ENCODE results near the gene GOLGA6L7. TPM values are rescaled to one million over a fixed set of nuclear protein-coding genes. Genes with fewer than 3 reads are reported as not detected.
"Not testable (repeated sequence)": the region's sequence is repeated elsewhere in the genome, so short reads cannot be mapped to it uniquely, and the experiment has no call there.

GOLGA6L7 gene
- total RNA-seq, 5 donors from 2014 or later (not counting 1 experiment from before 2014, with no cell fraction given), result not detected

- H3K36me3 ChIP-seq (ENCODE audit: control insufficient read depth in 2 of 2, extremely low read depth in 1 of 2, insufficient read depth in 1 of 2, low read length in 1 of 2); ATAC-seq (replicated peaks in 1 of 4): not testable (repeated sequence)
Measured at GRCh38 chr15:28840285-28840684, 8.2 kb downstream of the GOLGA6L7 start.

GRCh38 chr15:28834957-28835585 is 13.4 kb downstream of the GOLGA6L7 start:
- H3K4me3 ChIP-seq (ENCODE audit: control insufficient read depth in 1 of 2, extremely low read depth in 1 of 2, low read length in 1 of 2); H3K36me3 Mint-ChIP-seq; H3K4me3 Mint-ChIP-seq; H3K27ac ChIP-seq (ENCODE audit: low read length); H3K27me3 Mint-ChIP-seq; H3K9me3 ChIP-seq; CTCF ChIA-PET; H3K36me3 ChIP-seq (ENCODE audit: control insufficient read depth in 2 of 2, extremely low read depth in 1 of 2, insufficient read depth in 1 of 2, low read length in 1 of 2); H3K4me1 ChIP-seq (ENCODE audit: control insufficient read depth in 1 of 2, extremely low read depth in 1 of 2, insufficient read depth in 2 of 2, low read length in 2 of 2); POLR2A ChIA-PET; H3K27ac Mint-ChIP-seq; DNase-seq; H3K9me3 Mint-ChIP-seq; H3K27me3 ChIP-seq (replicated peaks in 1 of 2; ENCODE audit: control insufficient read depth in 2 of 2, extremely low read depth in 1 of 2, insufficient read depth in 2 of 2, low read length in 1 of 2); ATAC-seq (replicated peaks in 1 of 4): not testable (repeated sequence)
- H3K4me1 Mint-ChIP-seq, result peaks cover 11 to 15% (median 14%) of the 10 kb centered on the region in 3 donors
- 86% methylated on average over 4 of the region's 10 CpGs for WGBS (ENCODE audit: insufficient coverage)

More at GRCh38 chr15:28840285-28840684, 8.2 kb downstream of the GOLGA6L7 start:
- POLR2A ChIA-PET; H3K4me1 Mint-ChIP-seq; H3K9me3 Mint-ChIP-seq; H3K4me3 ChIP-seq (ENCODE audit: control insufficient read depth in 1 of 2, extremely low read depth in 1 of 2, low read length in 1 of 2); H3K27me3 Mint-ChIP-seq; H3K36me3 Mint-ChIP-seq; DNase-seq; H3K9me3 ChIP-seq; H3K27me3 ChIP-seq (replicated peaks in 1 of 2; ENCODE audit: control insufficient read depth in 2 of 2, extremely low read depth in 1 of 2, insufficient read depth in 2 of 2, low read length in 1 of 2); H3K27ac Mint-ChIP-seq; CTCF ChIA-PET; H3K4me1 ChIP-seq (ENCODE audit: control insufficient read depth in 1 of 2, extremely low read depth in 1 of 2, insufficient read depth in 2 of 2, low read length in 2 of 2); H3K4me3 Mint-ChIP-seq; H3K27ac ChIP-seq (ENCODE audit: low read length): not testable (repeated sequence)
- no CpG with 5 or more reads among the region's 9 CpGs for WGBS (ENCODE audit: insufficient coverage)

DNA sequence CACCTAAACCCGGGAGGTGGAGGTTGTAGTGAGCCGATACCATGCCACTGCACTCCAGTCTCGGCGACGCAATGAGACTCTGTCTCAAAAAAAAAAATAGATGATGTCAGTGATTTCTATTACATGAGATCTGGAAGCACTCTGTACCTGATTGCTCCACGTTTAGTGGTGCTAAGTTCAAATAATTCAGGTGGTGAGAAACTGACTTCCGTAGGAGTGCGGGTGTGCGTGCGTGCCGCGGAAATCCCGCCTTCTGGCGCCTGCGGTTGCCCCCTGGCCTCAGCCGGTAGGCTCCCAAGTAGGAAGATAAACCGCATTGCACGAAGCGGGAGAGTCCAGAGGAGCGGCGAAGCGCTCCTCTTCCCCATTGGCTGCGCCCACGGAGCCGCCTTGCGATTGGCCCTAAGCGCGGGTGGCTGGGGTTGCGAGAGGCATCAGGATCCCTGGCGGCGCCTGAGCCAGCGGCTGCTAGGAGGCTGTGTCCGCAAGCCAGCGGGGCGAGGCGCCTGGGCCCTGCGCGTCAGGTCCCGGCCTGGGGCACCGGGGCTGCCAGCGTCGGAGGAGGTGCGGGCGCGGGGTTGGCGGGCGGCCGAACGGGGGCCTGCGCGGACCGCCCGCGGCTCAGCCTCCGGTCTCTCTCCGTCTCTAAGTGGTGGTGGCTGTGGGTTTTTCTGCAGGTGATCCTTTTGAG is 16.4 kb downstream of the GOLGA6L7 start:
- H3K4me3 Mint-ChIP-seq, result peak overlapping the region; percentile 87 to 90 (median 88)
- H3K27ac Mint-ChIP-seq, result peak overlapping the region; percentile 76 to 84
- not testable (repeated sequence) for H3K9me3 ChIP-seq

DNA sequence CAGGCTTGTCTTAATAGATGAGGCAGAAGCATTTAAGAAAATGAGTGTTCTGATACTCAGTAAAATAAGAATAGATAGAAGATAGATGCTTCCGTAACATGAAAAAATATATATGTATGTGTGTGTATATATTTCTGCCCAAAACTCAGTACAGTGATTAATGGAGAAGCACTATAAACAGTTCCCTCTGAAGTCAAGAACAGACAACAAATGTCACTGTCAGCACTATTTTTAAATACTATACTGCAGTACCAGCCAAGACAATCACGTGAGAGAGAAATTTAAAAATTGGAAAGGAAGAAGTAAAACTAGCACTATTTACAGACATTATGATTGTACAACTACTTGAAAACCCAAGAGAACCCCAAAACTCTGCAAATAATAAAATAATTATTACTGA is 27.0 kb downstream of the GOLGA6L7 start:
- no CpG with 5 or more reads among the region's 2 CpGs for WGBS (ENCODE audit: insufficient coverage)
- H3K27me3 ChIP-seq (replicated peaks in 1 of 2; ENCODE audit: control insufficient read depth in 2 of 2, extremely low read depth in 1 of 2, insufficient read depth in 2 of 2, low read length in 1 of 2); H3K36me3 Mint-ChIP-seq; H3K4me1 ChIP-seq (ENCODE audit: control insufficient read depth in 1 of 2, extremely low read depth in 1 of 2, insufficient read depth in 2 of 2, low read length in 2 of 2); H3K36me3 ChIP-seq (ENCODE audit: control insufficient read depth in 2 of 2, extremely low read depth in 1 of 2, insufficient read depth in 1 of 2, low read length in 1 of 2); H3K27ac ChIP-seq (ENCODE audit: low read length); H3K4me3 ChIP-seq (ENCODE audit: control insufficient read depth in 1 of 2, extremely low read depth in 1 of 2, low read length in 1 of 2); H3K9me3 Mint-ChIP-seq; H3K4me3 Mint-ChIP-seq; H3K27ac Mint-ChIP-seq; CTCF ChIA-PET; DNase-seq; ATAC-seq (replicated peaks in 1 of 4); H3K27me3 Mint-ChIP-seq; POLR2A ChIA-PET; H3K9me3 ChIP-seq: not testable (repeated sequence)
- peaks cover 9 to 13% (median 10%) of the 10 kb centered on the region in 3 donors for H3K4me1 Mint-ChIP-seq

More for the DNA sequence above, 16.4 kb downstream of the GOLGA6L7 start:
- H3K4me3 ChIP-seq (ENCODE audit: control insufficient read depth in 1 of 2, extremely low read depth in 1 of 2, low read length in 1 of 2), result peak overlapping the region; percentile 54 to 55
- DNase-seq (peak; percentile 37 to 81 (median 64)), ATAC-seq (replicated peaks in 1 of 4) (peak; percentile 91 to 95 (median 92))
- H3K36me3 ChIP-seq (ENCODE audit: control insufficient read depth in 2 of 2, extremely low read depth in 1 of 2, insufficient read depth in 1 of 2, low read length in 1 of 2); H3K4me1 ChIP-seq (ENCODE audit: control insufficient read depth in 1 of 2, extremely low read depth in 1 of 2, insufficient read depth in 2 of 2, low read length in 2 of 2); H3K27me3 Mint-ChIP-seq; H3K9me3 Mint-ChIP-seq; POLR2A ChIA-PET; H3K27me3 ChIP-seq (replicated peaks in 1 of 2; ENCODE audit: control insufficient read depth in 2 of 2, extremely low read depth in 1 of 2, insufficient read depth in 2 of 2, low read length in 1 of 2); H3K27ac ChIP-seq (ENCODE audit: low read length); H3K36me3 Mint-ChIP-seq; CTCF ChIA-PET: not testable (repeated sequence)
- under 1% methylated on average over 50 of the region's 56 CpGs for WGBS (ENCODE audit: insufficient coverage)
- peaks cover 11 to 15% (median 14%) of the 10 kb centered on the region in 3 donors for H3K4me1 Mint-ChIP-seq

- H3K4me3 Mint-ChIP-seq; CTCF ChIA-PET; H3K27ac Mint-ChIP-seq; H3K9me3 ChIP-seq; H3K27me3 Mint-ChIP-seq; POLR2A ChIA-PET; H3K36me3 ChIP-seq (ENCODE audit: control insufficient read depth in 2 of 2, extremely low read depth in 1 of 2, insufficient read depth in 1 of 2, low read length in 1 of 2); ATAC-seq (replicated peaks in 1 of 4); H3K36me3 Mint-ChIP-seq; H3K9me3 Mint-ChIP-seq; H3K27ac ChIP-seq (ENCODE audit: low read length); H3K4me3 ChIP-seq (ENCODE audit: control insufficient read depth in 1 of 2, extremely low read depth in 1 of 2, low read length in 1 of 2); DNase-seq; H3K4me1 ChIP-seq (ENCODE audit: control insufficient read depth in 1 of 2, extremely low read depth in 1 of 2, insufficient read depth in 2 of 2, low read length in 2 of 2); H3K27me3 ChIP-seq (replicated peaks in 1 of 2; ENCODE audit: control insufficient read depth in 2 of 2, extremely low read depth in 1 of 2, insufficient read depth in 2 of 2, low read length in 1 of 2): not testable (repeated sequence)
- WGBS (ENCODE audit: insufficient coverage), result no CpG with 5 or more reads among the region's 3 CpGs
- H3K4me1 Mint-ChIP-seq, result peaks cover 9 to 13% (median 10%) of the 10 kb centered on the region in 3 donors
Measured at GRCh38 chr15:28819930-28820295, 28.5 kb downstream of the GOLGA6L7 start.

- H3K9me3 Mint-ChIP-seq; H3K36me3 ChIP-seq (ENCODE audit: control insufficient read depth in 2 of 2, extremely low read depth in 1 of 2, insufficient read depth in 1 of 2, low read length in 1 of 2); H3K27me3 Mint-ChIP-seq; POLR2A ChIA-PET; H3K27me3 ChIP-seq (replicated peaks in 1 of 2; ENCODE audit: control insufficient read depth in 2 of 2, extremely low read depth in 1 of 2, insufficient read depth in 2 of 2, low read length in 1 of 2); H3K9me3 ChIP-seq; CTCF ChIA-PET; H3K4me3 ChIP-seq (ENCODE audit: control insufficient read depth in 1 of 2, extremely low read depth in 1 of 2, low read length in 1 of 2); H3K4me1 ChIP-seq (ENCODE audit: control insufficient read depth in 1 of 2, extremely low read depth in 1 of 2, insufficient read depth in 2 of 2, low read length in 2 of 2); H3K36me3 Mint-ChIP-seq: not testable (repeated sequence)
- H3K27ac ChIP-seq (ENCODE audit: low read length), result peak overlapping the region; percentile 18
- Mint-ChIP-seq H3K4me3 (peak overlapping the region in 2 of 3 donors; percentile 13 to 55), H3K4me1 (peaks cover 9 to 13% (median 10%) of the 10 kb centered on the region in 3 donors), H3K27ac (peak overlapping the region; percentile 74 to 88)
- no CpG with 5 or more reads among the region's 15 CpGs for WGBS (ENCODE audit: insufficient coverage)
- peak; percentile 81 to 91 (median 91) for ATAC-seq (replicated peaks in 1 of 4)
- peak in 3 of 35 experiments; percentile 0 to 25 (median 9) for DNase-seq
Measured at GRCh38 chr15:28819019-28819929, 29.2 kb downstream of the GOLGA6L7 start.

Data from T-cell (primary cell).